ENCODE measurements around the gene ST3GAL3. TPM values are rescaled to one million over a fixed set of nuclear protein-coding genes. Genes with fewer than 3 reads are reported as not detected.

Gene ST3GAL3
- polyA plus RNA-seq, 2 of the 4 experiments (the other 2 are of a cell fraction) = 2.5 to 4.0 TPM

DNA sequence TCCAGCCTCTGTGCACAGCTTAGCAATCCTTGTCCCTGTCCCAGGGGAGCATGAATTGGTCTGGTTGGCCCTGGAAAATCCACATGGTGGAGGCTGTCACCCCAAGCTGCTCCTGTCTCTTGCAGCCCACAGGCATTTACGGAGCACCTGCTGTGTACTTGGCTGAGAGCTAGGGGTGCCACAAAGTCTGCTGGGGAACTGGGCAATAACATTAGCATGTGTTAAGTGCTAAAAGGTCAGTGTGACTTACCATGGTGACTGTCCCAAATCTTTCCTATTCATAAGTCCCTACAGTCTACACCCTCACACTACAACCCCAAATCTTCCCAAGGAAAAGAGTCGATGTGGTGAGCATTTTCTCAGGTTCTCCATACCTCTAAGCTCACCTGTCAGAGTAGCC is 172.7 kb downstream of the ST3GAL3 start:
- 0 out of 3 replicates have a peak, but pooled peaks cover 4% of the 10 kb centered on the region for H3K4me1 ChIP-seq
- DNase-seq (ENCODE audit: low read depth in 1 of 2, low spot score in 1 of 2) (no peak), FAIRE-seq (no peak), ATAC-seq (no peak)
- ChIA-PET POLR2A (no interaction called here), CTCF (interaction anchor here (1.0 kb wide), 1 partner anchor 117 kb away, joined by 3 read pairs; no protein-coding TSS in a partner anchor)
- WGBS (ENCODE audit: missing lambda C conversion rate) = 91% methylated on average over 2 of the region's 2 CpGs
- H3K27ac ChIP-seq = no peak overlapping the region
- H3K4me2 ChIP-seq = no peak overlapping the region
- H3K4me3 ChIP-seq = no peak overlapping the region
- no peak for TF ChIP-seq RARB (CRISPR knock-in tag; IDR thresholded peaks at IDR 0.05)
- no peak for TF ChIP-seq KDM5A (IDR thresholded peaks at IDR 0.05)
- TF ChIP-seq MAZ (IDR thresholded peaks at IDR 0.05; ENCODE audit: borderline replicate concordance, low read depth, low read length) = no peak
- TF ChIP-seq ZNF302 (CRISPR knock-in tag; IDR thresholded peaks at IDR 0.05) = no peak
- TF ChIP-seq MAFK (IDR thresholded peaks at IDR 0.05; ENCODE audit: partially characterized antibody) = no peak
- TF ChIP-seq RFX5 (IDR thresholded peaks at IDR 0.05) = no peak
- no peak for TF ChIP-seq GATA3 (IDR thresholded peaks at IDR 0.05; ENCODE audit: borderline replicate concordance)
- TF ChIP-seq CEBPB (IDR thresholded peaks at IDR 0.05) = no peak
- no peak for TF ChIP-seq MAX (IDR thresholded peaks at IDR 0.05)
- no peak for TF ChIP-seq FOSL2 (IDR thresholded peaks at IDR 0.05)
- no peak for TF ChIP-seq FOSL2 (CRISPR knock-in tag; IDR thresholded peaks at IDR 0.05)
- TF ChIP-seq SMC3 (IDR thresholded peaks at IDR 0.05) = no peak
- no peaks in the 10 kb centered on the region for H3K9me3 ChIP-seq

- TF ChIP-seq RNF2 (IDR thresholded peaks at IDR 0.05; ENCODE audit: borderline replicate concordance, low read depth) = no peak
- TF ChIP-seq, protein P1, sequence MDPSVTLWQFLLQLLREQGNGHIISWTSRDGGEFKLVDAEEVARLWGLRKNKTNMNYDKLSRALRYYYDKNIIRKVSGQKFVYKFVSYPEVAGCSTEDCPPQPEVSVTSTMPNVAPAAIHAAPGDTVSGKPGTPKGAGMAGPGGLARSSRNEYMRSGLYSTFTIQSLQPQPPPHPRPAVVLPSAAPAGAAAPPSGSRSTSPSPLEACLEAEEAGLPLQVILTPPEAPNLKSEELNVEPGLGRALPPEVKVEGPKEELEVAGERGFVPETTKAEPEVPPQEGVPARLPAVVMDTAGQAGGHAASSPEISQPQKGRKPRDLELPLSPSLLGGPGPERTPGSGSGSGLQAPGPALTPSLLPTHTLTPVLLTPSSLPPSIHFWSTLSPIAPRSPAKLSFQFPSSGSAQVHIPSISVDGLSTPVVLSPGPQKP (IDR thresholded peaks at IDR 0.05; ENCODE audit: low read depth, low read length) = no peak
- no peak for TF ChIP-seq ZNF302 (CRISPR knock-in tag; IDR thresholded peaks at IDR 0.05)
- no peak for TF ChIP-seq MAX (IDR thresholded peaks at IDR 0.05)
- TF ChIP-seq FOSB (CRISPR knock-in tag; IDR thresholded peaks at IDR 0.05) = no peak
- TF ChIP-seq ZSCAN20 (CRISPR knock-in tag; IDR thresholded peaks at IDR 0.05) = no peak
- TF ChIP-seq E2F6 (IDR thresholded peaks at IDR 0.05; ENCODE audit: borderline replicate concordance, low read depth) = no peak
- no peak for TF ChIP-seq PBX3 (IDR thresholded peaks at IDR 0.05)
- no peak for TF ChIP-seq HDAC2 (IDR thresholded peaks at IDR 0.05)
- TF ChIP-seq CHD2 (IDR thresholded peaks at IDR 0.05; ENCODE audit: low read length, partially characterized antibody) = no peak
- TF ChIP-seq CBX8 (IDR thresholded peaks at IDR 0.05) = no peak
- no peak for TF ChIP-seq ZC3H11A (IDR thresholded peaks at IDR 0.05)
- TF ChIP-seq REST (IDR thresholded peaks at IDR 0.05) = no peak
- TF ChIP-seq, protein P2, sequence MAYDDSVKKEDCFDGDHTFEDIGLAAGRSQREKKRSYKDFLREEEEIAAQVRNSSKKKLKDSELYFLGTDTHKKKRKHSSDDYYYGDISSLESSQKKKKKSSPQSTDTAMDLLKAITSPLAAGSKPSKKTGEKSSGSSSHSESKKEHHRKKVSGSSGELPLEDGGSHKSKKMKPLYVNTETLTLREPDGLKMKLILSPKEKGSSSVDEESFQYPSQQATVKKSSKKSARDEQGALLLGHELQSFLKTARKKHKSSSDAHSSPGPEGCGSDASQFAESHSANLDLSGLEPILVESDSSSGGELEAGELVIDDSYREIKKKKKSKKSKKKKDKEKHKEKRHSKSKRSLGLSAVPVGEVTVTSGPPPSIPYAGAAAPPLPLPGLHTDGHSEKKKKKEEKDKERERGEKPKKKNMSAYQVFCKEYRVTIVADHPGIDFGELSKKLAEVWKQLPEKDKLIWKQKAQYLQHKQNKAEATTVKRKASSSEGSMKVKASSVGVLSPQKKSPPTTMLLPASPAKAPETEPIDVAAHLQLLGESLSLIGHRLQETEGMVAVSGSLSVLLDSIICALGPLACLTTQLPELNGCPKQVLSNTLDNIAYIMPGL (CRISPR knock-in tag; IDR thresholded peaks at IDR 0.05; ENCODE audit: borderline replicate concordance) = no peak
- TF ChIP-seq ZFP36 (IDR thresholded peaks at IDR 0.05; ENCODE audit: borderline replicate concordance, partially characterized antibody) = no peak
- whole genome bisulfite sequencing (ENCODE audit: missing lambda C conversion rate) = 94% methylated on average over 5 of the region's 5 CpGs
Observed at GRCh38 chr1:43880604-43881003, 173.3 kb downstream of the ST3GAL3 start.

More at GRCh38 chr1:43880604-43881003, 173.3 kb downstream of the ST3GAL3 start:
- ChIA-PET CTCF (interaction anchor here (0.6 kb wide), 1 partner anchor 118 kb away, joined by 4 read pairs; no protein-coding TSS in a partner anchor), POLR2A (no interaction called here)
- Histone ChIP-seq H3K4me1 (0 out of 3 replicates have a peak, but pooled peaks cover 4% of the 10 kb centered on the region), H3K27ac (no peak overlapping the region), H3K4me3 (no peak overlapping the region), H3K4me2 (no peak overlapping the region), H3K9me3 (no peaks in the 10 kb centered on the region)
- no peak for FAIRE-seq
- ATAC-seq = no peak
- no peak for DNase-seq (ENCODE audit: low read depth in 1 of 2, low spot score in 1 of 2)
